Measurements from ENCODE around the gene CKAP2L.
"Not testable (repeated sequence)": the region's sequence is repeated elsewhere in the genome, so short reads cannot be mapped to it uniquely, and the experiment has no call there.

Gene CKAP2L

DNA sequence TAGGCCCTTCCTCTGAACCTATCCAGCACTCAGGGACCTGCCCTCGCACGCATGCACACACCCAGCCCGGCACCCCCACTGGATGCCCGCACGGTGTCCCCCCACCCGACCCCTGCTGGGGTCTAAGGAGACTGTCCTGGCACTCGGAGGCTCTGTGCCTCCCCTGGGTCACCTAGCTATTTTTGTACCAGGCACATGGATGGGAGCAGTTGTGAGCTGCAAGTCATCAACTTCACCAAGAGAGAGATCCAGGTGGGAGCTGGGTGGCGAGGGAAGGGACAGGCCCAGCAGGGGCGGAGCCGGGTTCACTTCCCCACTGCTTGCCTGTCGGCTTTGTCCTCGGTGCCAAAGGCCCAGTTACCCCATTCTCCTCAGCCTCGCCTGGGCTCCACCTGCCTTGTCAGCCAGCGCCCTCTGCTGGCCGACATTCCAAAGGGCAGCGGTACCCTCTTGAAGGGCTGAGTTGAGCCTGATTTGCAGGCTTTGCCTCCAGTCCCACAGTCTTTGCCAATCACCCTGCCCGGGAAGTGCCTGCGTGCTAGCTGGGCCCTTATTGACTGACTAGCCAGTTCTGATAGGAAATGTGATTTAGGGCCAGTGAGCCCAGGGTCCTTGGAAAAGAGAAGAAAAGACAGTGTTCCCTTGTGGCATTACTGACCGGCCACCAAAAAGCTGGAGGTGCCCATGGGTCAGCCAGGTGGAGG is 37.8 kb downstream of the CKAP2L start:
- peak; percentile 87 for DNase-seq (ENCODE audit: low spot score)

DNA sequence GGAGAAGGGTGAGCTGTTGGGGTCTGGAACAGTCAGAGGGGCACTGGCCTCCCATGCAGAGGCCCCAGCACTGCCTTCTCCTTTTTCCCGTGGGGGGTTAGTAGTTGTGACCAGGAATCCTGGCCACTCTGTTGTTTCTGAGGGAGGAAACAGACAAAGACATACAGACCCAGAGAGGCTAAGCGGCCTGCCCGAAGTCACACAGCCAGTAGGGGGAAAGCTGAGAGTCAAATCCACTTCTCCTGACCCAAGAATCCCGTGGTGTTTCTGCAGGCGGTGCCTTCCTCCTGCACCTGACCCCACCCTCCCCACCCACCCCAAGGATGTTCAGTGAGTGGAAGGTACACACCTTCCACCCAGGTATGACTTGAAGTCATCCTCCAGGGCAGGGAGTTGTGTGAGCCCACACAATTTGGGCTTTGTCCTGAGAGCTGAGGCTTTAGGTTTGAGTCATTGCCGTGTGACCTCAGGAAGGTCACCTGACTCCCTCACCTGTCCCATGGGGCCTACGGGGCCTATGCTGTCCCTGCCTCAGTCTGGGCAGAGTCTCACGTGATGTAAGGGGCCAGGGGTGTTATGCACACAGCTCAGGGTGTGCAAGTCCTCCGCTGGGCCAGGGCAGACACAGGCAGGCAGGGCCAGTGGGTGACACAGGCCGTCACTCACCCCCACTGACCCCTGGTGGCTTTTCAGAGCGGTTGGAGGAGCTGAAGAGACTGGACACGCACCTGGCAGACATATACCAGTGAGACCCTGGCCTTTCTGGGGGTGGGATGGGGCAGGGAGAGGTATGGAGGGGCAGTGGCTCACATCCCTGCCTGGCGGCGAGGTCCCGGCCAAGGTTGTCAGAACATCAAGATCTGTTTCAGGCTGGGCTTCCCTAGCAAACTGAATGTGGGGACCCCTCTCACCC is 38.6 kb downstream of the CKAP2L start:
- DNase-seq (ENCODE audit: low spot score), result no peak

DNA sequence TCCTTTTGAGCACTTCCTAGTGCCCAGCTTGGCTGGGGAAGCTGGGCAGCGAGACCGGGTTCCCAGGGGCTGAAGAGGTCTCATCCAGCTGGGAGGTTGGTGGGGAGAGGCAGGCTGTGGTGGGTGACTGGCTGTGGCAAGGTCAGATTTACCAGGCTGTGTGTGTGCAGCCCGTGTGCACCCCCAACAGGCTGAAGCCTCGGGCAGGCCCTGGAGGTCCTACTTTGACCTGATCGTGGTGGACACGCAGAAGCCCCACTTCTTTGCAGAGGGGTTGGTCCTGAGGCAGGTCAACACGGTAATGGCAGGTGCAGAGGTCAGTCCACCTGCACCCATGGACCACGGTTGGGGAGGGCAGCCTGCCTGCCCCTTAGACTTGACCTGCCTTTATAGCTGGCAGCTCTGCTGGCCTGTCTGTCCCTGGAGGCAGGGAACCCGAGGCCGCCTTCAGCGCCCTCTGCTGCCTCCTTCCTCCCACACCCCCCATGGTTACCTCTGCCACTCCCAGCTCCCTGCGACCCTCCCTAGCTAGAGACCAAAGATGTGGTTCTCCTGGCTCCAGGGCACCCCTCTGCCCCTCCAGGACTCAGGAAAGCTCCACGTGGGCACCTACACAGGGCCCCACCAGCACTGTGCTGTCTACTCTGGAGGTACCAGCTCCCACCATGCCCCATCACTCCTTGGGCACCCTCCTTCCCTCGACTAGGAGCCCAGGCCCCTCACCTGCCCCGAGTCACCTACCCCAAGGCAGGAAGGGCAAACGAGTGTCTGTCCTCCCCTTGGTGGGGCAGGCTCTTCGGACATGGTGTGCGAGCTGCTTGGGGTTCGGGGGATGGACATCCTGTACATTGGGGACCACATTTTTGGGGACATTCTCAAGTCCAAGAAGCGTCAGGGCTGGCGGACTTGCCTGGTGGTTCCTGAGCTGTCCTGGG is 39.6 kb downstream of the CKAP2L start:
- DNase-seq (ENCODE audit: low spot score), result no peak

DNA sequence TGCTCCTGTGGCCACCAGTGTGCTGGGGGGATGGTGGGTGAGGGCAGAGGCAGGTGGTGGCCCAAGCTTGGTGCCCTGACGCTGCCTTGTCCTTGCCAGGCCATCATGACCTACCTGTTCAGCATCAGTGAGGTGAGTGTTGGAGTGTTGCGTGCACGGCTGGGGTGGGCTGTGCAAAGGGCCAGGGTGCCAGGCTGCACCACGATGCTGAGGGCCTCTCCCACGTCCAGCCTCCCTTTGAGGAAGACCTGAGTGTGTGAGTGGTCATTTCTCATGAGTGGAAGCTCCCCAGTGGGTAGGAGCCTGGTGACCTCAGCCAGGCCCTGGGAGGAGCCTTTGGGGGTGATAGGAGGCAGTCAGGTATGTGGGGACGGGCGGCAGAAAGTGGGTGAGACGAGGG is 40.4 kb downstream of the CKAP2L start:
- DNase-seq (ENCODE audit: low spot score), result no peak

DNA sequence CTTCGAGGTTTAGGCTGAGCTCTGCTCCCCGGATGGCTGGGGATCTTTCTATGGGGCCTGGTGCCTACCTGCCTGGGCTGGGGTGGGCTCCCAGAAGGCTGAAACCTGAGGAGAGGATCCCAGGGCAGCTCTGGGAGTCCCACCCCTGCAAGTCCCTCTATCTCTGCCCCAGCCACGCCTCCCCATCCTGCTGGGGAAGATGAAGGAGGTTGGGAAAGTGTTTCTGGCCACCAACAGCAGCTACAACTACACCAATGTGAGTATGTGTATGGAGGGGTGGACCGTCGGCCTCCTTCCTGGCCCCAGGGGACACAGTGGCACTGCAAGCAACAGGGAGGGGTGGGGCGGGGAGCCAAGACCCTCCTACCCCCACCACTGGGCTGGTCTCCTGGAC is 40.9 kb downstream of the CKAP2L start:
- DNase-seq (ENCODE audit: low spot score), result no peak

DNA sequence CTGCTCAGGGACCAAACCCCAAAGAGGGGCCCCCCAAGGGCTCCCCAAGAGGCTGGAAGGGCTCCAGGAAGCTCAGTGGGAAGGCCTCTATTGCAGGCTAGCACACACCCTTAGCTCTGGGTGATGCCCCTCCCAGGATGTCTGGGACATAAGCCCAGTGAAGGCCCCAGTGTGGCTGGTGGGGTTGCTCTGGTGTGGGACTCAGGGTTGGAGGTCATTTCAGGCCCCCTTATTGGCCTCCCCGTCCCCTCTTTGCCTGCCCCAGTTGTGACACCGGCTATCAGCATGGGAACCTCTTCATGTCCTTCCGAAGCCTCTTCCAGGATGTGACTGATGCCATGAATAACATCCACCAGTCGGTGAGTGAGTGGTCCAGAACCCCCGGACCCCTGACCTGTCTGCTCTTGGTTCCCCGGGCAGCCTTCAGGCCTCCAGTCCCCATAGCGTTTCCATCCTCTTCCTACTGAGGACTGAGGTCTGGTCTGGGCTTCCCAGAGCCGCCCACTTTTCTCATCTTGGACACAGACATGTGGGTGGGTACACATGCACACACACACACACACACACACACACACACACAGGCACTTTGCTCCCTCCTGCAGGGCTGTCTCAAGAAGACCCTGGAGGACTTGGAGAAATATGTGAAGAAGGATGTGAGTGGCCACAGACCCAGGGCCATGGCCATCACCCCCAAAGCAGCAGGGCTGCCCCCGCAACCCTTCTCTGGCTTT is 41.4 kb downstream of the CKAP2L start:
- no peak for DNase-seq (ENCODE audit: low spot score)

DNA sequence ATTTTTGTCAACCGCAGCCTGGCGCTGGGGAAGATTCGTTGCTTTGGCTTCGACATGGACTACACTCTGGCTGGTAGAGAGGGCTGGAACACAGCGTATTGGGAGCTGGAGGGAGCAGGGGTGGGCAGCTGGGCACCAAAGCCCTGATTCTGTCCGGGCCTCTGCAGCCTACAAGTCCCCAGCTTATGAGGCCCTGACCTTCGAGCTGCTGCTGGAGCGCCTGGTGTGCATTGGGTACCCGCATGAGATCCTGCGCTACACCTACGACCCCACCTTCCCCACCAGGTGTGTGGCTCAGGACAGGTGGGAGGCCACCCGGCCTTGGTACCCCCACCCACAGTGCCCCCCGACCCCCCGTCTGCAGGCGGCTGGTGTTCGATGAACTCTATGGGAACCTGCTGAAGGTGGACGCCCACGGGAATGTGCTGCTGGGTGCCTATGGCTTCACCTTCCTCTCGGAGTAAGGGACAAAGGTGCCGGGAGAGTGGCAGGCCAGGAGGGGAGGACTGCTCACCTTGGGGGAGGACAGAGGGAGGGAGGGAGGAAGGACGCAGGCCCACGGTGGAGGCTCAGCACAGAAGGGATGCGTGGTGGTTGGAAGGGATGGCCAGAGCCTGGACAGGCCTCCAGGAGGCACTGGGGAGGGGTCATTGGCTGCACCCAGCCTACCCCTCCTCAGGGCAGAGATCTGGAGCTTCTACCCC is 42.4 kb downstream of the CKAP2L start:
- DNase-seq (ENCODE audit: low spot score), result no peak

DNA sequence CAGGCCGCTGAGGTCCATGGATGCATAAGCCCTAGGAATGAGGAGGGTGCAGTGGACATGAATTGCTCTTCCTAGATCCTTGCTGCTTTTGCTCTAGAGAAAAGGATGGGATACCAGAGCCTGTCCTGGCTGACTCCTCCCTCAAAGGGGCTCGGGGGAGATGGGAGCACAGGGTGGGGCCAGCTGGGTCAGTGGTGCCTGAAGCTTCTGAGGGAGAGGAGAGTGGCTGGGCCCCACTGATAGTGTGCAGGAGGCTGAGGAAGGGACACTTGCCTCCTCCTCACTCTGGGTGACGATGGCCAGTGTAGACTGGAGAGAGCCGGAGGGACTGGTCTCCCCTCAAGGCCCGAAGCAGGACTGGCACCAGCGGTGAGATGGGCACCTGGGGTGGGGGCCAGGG is 43.6 kb downstream of the CKAP2L start, which contains the start of gene NT5DC4:
Gene NT5DC4, plus strand, starts transcription at position 236 of the 400 bp plus-strand sequence. Its CDS starts 60 bp downstream, at position 296.
- DNase-seq (ENCODE audit: low spot score), result no peak

DNA sequence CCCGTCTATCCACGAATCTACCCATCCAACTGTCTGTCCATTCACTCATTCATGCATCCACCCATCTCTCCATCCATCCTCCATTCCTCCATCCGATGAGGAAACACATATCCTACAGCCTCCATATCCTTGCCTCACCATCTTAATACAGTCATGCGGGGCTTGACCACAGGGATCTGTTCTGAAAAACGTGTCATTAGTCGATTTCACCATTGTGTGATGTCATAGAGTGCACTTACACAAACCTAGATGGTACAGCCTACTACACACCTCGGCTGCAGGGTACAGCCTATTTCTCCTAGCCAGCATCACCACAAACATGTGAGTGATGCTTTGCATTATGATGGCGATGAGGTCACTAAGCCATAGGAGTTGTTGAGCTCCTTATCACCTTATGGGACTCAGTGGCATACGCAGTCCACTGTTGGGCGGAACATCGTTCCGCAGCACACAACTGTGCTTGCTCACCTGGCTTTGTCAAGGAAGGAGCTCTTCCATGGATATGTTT is 45.5 kb downstream of the CKAP2L start:
- DNase-seq (ENCODE audit: low spot score), result no peak

DNA sequence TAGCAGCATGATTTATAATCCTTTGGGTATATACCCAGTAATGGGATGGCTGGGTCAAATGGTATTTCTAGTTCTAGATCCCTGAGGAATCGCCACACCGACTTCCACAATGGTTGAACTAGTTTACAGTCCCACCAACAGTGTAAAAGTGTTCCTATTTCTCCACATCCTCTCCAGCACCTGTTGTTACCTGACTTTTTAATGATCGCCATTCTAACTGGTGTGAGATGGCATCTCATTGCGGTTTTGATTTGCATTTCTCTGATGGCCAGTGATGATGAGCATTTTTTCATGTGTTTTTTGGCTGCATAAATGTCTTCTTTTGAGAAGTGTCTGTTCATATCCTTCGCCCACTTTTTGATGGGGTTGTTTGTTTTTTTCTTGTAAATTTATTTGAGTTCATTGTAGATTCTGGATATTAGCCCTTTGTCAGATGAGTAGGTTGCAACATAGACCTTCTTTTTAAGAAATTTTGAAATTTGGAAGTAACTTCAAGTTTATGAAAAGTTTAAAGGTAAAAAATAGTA is 47.5 kb downstream of the CKAP2L start:
- DNase-seq (ENCODE audit: low spot score), result not testable (repeated sequence)

DNA sequence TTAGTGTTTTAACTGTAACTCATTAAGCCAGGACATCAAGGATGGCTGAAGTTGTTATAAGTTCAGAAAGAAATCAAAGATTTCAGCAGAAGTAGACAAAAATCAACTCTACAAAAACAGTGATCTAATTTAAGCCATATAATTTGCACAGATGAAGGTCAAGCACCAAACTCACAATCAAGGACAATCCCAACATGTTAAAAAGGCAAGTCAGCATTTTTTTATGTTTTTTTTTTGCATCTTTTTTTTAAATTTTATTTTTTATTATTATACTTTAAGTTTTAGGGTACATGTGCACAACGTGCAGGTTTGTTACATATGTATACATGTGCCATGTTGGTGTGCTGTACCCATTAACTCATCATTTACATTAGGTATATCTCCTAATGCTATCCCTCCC is 48.3 kb downstream of the CKAP2L start:
- not testable (repeated sequence) for DNase-seq (ENCODE audit: low spot score)

DNA sequence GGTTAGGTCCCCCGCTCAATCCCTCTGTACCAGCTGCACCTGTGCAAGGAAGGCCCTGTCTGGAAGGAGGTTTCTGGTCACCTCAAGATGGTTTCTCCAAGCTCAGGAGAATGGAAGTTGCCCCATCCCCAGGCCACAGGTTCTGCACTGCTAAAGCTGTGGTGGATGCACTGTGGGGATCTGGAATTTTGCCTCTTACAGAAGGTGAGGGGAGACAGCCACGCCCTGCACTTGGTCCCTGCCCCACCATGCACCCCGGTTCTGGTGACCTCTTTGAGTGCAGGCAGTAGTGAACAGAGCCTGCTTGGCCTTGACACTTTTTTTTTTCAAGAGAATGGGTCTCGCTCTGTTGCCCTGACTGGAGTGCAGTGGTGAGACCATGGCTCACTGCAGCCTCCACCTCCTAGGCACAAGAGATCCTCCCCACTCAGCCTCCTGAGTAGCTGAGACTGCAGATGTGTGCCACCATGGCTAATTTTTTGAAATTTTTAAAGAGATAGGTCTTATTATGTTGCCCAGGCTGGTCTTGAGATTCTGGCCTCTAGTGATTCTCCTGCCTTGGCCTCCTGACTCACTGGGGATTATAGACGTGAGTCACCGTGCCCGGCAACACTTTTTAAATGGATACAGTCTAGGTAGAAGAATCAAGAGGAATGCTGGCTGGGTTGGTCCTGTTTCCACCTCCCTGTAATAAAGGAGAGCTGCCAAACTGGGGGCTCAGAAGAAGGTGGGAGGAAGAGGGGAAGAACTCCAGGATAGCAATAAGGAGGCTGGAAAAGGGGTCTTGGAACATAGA is 49.4 kb downstream of the CKAP2L start:
- DNase-seq (ENCODE audit: low spot score), result no peak

DNA sequence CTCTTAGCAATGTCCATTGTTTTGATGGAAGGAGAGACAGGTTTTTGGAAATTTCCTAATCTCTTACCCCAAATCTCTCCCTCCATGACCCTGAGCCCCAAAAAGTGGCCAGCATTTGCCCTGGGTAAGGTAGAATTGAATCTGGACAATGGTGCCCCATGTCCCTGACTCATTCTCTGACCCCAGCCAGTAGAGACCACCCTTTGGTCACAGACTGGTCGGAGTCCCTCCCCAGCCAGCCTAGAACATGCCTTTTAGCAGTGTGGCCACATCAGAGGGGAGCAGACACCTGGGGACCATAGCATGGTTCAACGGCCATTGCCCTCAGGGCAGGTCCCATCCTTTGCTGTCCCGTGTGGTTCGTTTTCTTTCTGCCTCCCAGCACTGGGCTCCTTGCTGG is 50.1 kb downstream of the CKAP2L start:
- DNase-seq (ENCODE audit: low spot score), result no peak

DNA sequence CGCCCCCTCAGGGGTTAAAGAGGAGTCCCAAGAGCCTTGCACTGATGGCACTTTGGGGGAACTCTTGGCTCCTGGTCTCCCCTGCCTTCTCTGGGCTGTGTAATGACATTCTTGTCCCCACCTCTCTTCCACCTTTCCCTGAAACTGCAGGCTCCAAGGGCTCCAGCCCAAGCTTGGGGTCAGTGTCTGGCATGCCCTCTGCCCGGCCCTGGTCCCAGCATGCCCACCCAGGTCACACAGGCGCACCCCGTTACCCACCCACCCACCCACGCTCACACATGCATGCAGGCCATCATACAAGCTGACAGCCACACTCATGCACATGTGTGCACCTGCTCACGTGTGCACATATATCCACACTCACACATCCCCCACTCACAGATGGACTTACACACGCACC is 50.5 kb downstream of the CKAP2L start:
- DNase-seq (ENCODE audit: low spot score), result no peak

DNA sequence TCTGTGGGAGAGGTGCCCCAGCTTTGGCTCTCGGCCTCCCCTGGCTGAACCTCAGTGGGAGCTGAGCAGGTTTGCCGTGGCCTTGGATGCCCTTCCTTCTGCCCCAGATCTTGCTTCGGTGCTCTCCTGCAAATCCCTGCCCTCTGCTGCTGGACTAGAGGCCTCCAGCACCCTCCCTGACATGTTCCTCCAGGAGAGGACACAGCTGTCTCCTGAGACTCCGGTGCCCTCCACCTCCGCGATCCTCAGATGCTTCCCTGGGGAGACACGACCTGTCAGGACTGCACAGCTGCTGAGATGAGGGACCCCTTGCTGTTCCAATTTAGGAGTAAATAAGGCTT is 50.9 kb downstream of the CKAP2L start:
- DNase-seq (ENCODE audit: low spot score), result no peak

DNA sequence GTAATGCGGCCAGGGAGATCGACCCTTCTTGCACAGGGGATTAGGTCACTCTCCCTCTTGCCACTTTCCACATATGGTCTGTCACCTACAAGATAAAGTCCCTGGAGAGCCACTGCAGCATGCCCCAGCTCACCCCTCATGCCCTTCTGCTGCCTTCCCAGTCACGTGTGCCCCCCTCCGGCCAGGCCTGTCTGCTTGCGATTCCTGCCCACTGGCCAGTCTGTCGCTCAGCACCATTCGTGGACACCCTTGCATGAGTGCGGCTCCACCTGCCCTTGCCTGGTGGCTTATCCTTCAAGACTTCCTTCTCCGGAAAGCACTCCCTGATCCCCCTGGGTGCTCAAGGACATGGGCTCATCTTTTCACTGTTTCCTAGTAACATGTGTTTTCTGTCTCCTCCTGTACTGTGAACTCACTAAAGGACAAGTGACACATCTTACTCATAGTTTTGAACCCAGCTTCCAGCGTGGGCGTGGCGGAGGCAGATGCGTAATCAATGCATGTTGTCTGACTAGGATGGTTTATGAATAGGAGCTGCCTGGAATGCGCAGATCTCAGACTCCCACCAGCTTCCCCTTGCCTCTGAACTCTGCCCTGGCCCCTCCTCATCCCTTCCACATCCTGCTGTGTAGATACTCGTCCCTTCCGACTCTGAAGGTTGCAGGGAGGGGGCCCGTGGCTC is 51.4 kb downstream of the CKAP2L start:
- DNase-seq (ENCODE audit: low spot score), result no peak

DNA sequence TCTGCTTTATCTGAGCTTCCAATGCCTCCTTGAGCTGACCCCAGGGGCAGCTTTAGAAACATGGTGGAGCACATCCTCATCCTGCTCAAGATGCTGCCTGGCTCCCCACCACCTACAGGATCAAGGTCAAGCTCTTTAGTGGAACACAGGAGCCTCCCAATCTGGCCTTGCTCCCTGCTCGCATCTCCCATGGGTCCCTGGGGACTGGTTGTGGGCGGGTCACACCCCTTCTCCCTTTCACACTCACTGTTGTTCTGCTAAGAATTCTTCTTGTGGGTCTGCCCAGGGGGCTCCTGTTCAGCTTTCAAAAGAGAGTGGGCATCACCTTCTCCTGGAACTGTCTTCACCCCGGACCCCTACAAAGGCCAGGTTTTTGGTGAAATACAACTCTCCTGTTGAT is 51.9 kb downstream of the CKAP2L start:
- no peak for DNase-seq (ENCODE audit: low spot score)

DNA sequence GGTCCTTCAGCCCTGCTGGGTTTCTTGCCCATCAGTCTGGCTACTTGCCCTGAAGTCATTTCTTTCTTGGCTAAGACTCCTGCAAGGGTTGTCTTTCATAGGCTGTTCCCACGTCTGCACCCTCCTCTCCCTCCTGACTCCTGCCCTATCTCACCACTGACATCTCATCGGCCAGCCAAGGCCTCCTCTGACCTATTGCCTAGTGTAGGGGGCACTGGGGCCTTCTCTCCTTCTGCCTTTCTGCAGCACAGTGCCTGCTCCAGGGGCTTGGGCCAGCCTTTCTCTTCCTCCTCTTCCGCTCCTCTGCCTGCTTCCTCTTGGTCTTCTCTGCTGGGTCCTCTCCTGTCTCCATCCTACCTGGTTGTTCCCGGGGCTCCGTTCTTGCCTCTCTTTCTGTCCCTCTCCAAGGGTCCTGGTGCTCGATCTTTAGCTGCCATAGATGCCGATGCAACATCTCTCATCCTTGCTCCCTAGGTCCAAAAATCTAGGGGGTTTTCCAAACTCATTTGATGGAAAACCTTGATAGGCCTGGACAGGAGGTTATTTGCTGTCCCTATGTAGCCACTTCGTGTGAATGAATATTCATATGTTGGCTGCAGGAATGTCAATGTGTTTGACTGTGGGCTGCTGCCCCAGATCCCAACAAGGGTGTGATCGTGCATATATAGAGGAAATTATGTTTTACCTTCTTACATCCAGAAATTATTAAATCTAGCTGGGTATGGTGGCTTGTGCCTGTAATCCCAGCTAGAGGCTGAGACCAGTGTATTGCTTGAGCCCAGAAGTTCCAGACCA is 53.3 kb downstream of the CKAP2L start:
- DNase-seq (ENCODE audit: low spot score), result no peak

Measured in putamen (tissue), 1 donor.